ENCODE results near the gene ITSN1.

- TF ChIP-seq, protein P1, sequence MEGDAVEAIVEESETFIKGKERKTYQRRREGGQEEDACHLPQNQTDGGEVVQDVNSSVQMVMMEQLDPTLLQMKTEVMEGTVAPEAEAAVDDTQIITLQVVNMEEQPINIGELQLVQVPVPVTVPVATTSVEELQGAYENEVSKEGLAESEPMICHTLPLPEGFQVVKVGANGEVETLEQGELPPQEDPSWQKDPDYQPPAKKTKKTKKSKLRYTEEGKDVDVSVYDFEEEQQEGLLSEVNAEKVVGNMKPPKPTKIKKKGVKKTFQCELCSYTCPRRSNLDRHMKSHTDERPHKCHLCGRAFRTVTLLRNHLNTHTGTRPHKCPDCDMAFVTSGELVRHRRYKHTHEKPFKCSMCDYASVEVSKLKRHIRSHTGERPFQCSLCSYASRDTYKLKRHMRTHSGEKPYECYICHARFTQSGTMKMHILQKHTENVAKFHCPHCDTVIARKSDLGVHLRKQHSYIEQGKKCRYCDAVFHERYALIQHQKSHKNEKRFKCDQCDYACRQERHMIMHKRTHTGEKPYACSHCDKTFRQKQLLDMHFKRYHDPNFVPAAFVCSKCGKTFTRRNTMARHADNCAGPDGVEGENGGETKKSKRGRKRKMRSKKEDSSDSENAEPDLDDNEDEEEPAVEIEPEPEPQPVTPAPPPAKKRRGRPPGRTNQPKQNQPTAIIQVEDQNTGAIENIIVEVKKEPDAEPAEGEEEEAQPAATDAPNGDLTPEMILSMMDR (IDR thresholded peaks at IDR 0.05) = no peak
- TF ChIP-seq POLR2A (IDR thresholded peaks at IDR 0.05) = no peak
Observed at GRCh38 chr21:33854604-33855003, 212.3 kb downstream of the ITSN1 start.

All from thyroid gland (tissue), 4 donors.